Erythroblast (primary cell): ENCODE measurements around the gene NCK2.

Experiments used
- GATA1 ChIP-seq: IDR thresholded peaks from 2 replicates; pipeline ENCODE4 v1.6.1; 2011; ENCODE audit warnings: low read depth, mild to moderate bottlenecking, control low read depth, low read length, moderate library complexity
- POLR2A ChIP-seq: IDR thresholded peaks from 2 replicates; pipeline ENCODE4 v1.6.1; 2011; ENCODE audit warnings: mild to moderate bottlenecking, low read length

- TF ChIP-seq POLR2A (no peak), GATA1 (no peak)
Observed at GRCh38 chr2:105790461-105791149, 45.9 kb downstream of the NCK2 start.
